COR-L47 (cell line): ENCODE results near the gene USP5.
A peak's percentile ranks its signal among the peaks of the same experiment; 100 is the strongest.

ENCODE experiments used
- DNase-seq: peaks from one replicate; lab custom pipeline; 2025; lab: John Stamatoyannopoulos, UW

The USP5 gene

GRCh38 chr12:6840761-6841515 is 11.0 kb upstream of the USP5 start, which contains the start of gene GNB3:
Gene GNB3, plus strand, starts transcription at chr12:6840925. Its CDS starts 363 bp downstream, at chr12:6841288.
- DNase-seq = no peak

GRCh38 chr12:6842075-6842474 is 9.9 kb upstream of the USP5 start:
- no peak for DNase-seq

- DNase-seq = no peak
Observed at GRCh38 chr12:6843118-6843902, 8.6 kb upstream of the USP5 start.

- no peak for DNase-seq
Observed at GRCh38 chr12:6845395-6845794, 6.6 kb upstream of the USP5 start.

- DNase-seq = no peak
Observed at GRCh38 chr12:6846316-6846869, 5.6 kb upstream of the USP5 start.

- DNase-seq = no peak
Observed at GRCh38 chr12:6847676-6848075, 4.3 kb upstream of the USP5 start.

- no peak for DNase-seq
Observed at GRCh38 chr12:6849427-6849826, 2.5 kb upstream of the USP5 start.

GRCh38 chr12:6849976-6850560 is 1.9 kb upstream of the USP5 start:
- DNase-seq = no peak

- DNase-seq = no peak
Observed at GRCh38 chr12:6850796-6851152, 1.2 kb upstream of the USP5 start.

- DNase-seq = peak; percentile 89
Observed at GRCh38 chr12:6851153-6851920, 613 bp upstream of the USP5 start, which contains the start of gene CDCA3. Gene CDCA3, minus strand, starts transcription at chr12:6851286. Its CDS starts 334 bp downstream, at chr12:6850952.

- no peak for DNase-seq
Observed at GRCh38 chr12:6852651-6853354, 853 bp downstream of the USP5 start.

GRCh38 chr12:6853626-6854025 is 1.7 kb downstream of the USP5 start:
- no peak for DNase-seq

GRCh38 chr12:6854036-6854435 is 2.1 kb downstream of the USP5 start:
- no peak for DNase-seq

- no peak for DNase-seq
Observed at GRCh38 chr12:6855322-6855721, 3.4 kb downstream of the USP5 start.

GRCh38 chr12:6858799-6859198 is 6.8 kb downstream of the USP5 start:
- DNase-seq = no peak

GRCh38 chr12:6860116-6860515 is 8.2 kb downstream of the USP5 start:
- no peak for DNase-seq

GRCh38 chr12:6860942-6861341 is 9.0 kb downstream of the USP5 start:
- DNase-seq = no peak

GRCh38 chr12:6861391-6861790 is 9.4 kb downstream of the USP5 start:
- DNase-seq = no peak

GRCh38 chr12:6863033-6863432 is 11.1 kb downstream of the USP5 start:
- no peak for DNase-seq

- no peak for DNase-seq
Observed at GRCh38 chr12:6863586-6864321, 11.8 kb downstream of the USP5 start.
